MG63 (cell line): ENCODE data around the gene SV2C. TPM values are rescaled to one million over a fixed set of nuclear protein-coding genes. Genes with fewer than 3 reads are reported as not detected.
"Not testable (repeated sequence)": the region's sequence is repeated elsewhere in the genome, so short reads cannot be mapped to it uniquely, and the experiment has no call there.

Experiments used
- DNase-seq: peaks from one replicate; pipeline ENCODE4 v3.0.0-alpha.2; 2020
- H3K27me3 ChIP-seq: fragments of 250-450 bp; sonication (Bioruptor Pico); 2 replicates; pipeline ENCODE4 v1.5.1; 2020; ENCODE audit warnings: mild to moderate bottlenecking, moderate library complexity
- H3K36me3 ChIP-seq: fragments of 250-450 bp; sonication (Bioruptor Pico); 2 replicates; pipeline ENCODE4 v1.5.1; 2020; ENCODE audit warnings: mild to moderate bottlenecking, moderate library complexity
- H3K4me3 ChIP-seq: fragments of 250-450 bp; sonication (Bioruptor Pico); 2 replicates; pipeline ENCODE4 v1.5.1; 2020; ENCODE audit warnings: mild to moderate bottlenecking, moderate library complexity
- H3K9me3 ChIP-seq: fragments of 250-450 bp; sonication (Bioruptor Pico); 2 replicates; pipeline ENCODE4 v1.5.1; 2020; ENCODE audit warnings: mild to moderate bottlenecking, moderate library complexity
- total RNA-seq: library from RNA; depleted of rRNA; stranded (reverse); fragments of >200 nt; shearing (Covaris generic); gene quantifications from 2 replicates; pipeline ENCODE4 v1.2.3, GENCODE V29; 2014; ENCODE audit warnings: low replicate concordance

SV2C gene
- total RNA-seq, 1 experiment from 2014 or later, result not detected

- H3K27me3 ChIP-seq, H3K36me3 ChIP-seq, H3K4me3 ChIP-seq, H3K9me3 ChIP-seq, DNase-seq: not testable (repeated sequence)
These were observed 240.3 kb downstream of the SV2C start for GRCh38 chr5:76323494-76323893.

GRCh38 chr5:76325326-76325725 is 242.1 kb downstream of the SV2C start:
- Histone ChIP-seq H3K9me3 (no peaks in the 10 kb centered on the region), H3K36me3 (no peaks in the 10 kb centered on the region), H3K27me3 (peaks cover 3% of the 10 kb centered on the region; the same call in 1 of the 2 replicates), H3K4me3 (no peak overlapping the region)
- no peak for DNase-seq

GRCh38 chr5:76325876-76326491 is 242.8 kb downstream of the SV2C start:
- peaks cover 3% of the 10 kb centered on the region; the same call in 1 of the 2 replicates for H3K27me3 ChIP-seq
- DNase-seq, result no peak
- no peaks in the 10 kb centered on the region for H3K9me3 ChIP-seq
- no peaks in the 10 kb centered on the region for H3K36me3 ChIP-seq
- H3K4me3 ChIP-seq, result no peak overlapping the region

GRCh38 chr5:76326577-76327302 is 243.6 kb downstream of the SV2C start:
- no peaks in the 10 kb centered on the region for H3K9me3 ChIP-seq

GRCh38 chr5:76329346-76329745 is 246.2 kb downstream of the SV2C start:
- no peaks in the 10 kb centered on the region for H3K9me3 ChIP-seq
- no peak overlapping the region for H3K4me3 ChIP-seq
- DNase-seq, result no peak
- no peaks in the 10 kb centered on the region for H3K36me3 ChIP-seq
- H3K27me3 ChIP-seq, result peaks cover 7% of the 10 kb centered on the region; the same call in 1 of the 2 replicates

More at GRCh38 chr5:76326577-76327302, 243.6 kb downstream of the SV2C start:
- H3K27me3 ChIP-seq, result peaks cover 3% of the 10 kb centered on the region; the same call in 1 of the 2 replicates
- H3K36me3 ChIP-seq, result no peaks in the 10 kb centered on the region
- no peak overlapping the region for H3K4me3 ChIP-seq
- no peak for DNase-seq

- Histone ChIP-seq H3K4me3 (no peak overlapping the region), H3K9me3 (no peaks in the 10 kb centered on the region), H3K36me3 (no peaks in the 10 kb centered on the region), H3K27me3 (peaks cover 4% of the 10 kb centered on the region; the same call in 1 of the 2 replicates)
- no peak for DNase-seq
These were observed 247.9 kb downstream of the SV2C start for GRCh38 chr5:76331126-76331525.

- Histone ChIP-seq H3K36me3 (no peaks in the 10 kb centered on the region), H3K9me3 (no peaks in the 10 kb centered on the region), H3K27me3 (peaks cover 4% of the 10 kb centered on the region; the same call in 1 of the 2 replicates), H3K4me3 (no peak overlapping the region)
- no peak for DNase-seq
These were observed 248.9 kb downstream of the SV2C start for GRCh38 chr5:76332102-76332501.

- H3K9me3 ChIP-seq, result no peaks in the 10 kb centered on the region
These were observed 249.5 kb downstream of the SV2C start for GRCh38 chr5:76332611-76333205.

GRCh38 chr5:76333571-76333970 is 250.4 kb downstream of the SV2C start:
- Histone ChIP-seq H3K27me3 (peaks cover 4% of the 10 kb centered on the region; the same call in 1 of the 2 replicates), H3K36me3 (no peaks in the 10 kb centered on the region), H3K4me3 (no peak overlapping the region), H3K9me3 (no peaks in the 10 kb centered on the region)
- no peak for DNase-seq

More at GRCh38 chr5:76332611-76333205, 249.5 kb downstream of the SV2C start:
- peaks cover 4% of the 10 kb centered on the region; the same call in 1 of the 2 replicates for H3K27me3 ChIP-seq
- no peak for DNase-seq
- no peaks in the 10 kb centered on the region for H3K36me3 ChIP-seq
- H3K4me3 ChIP-seq, result no peak overlapping the region

GRCh38 chr5:76334574-76334973 is 251.4 kb downstream of the SV2C start:
- Histone ChIP-seq H3K27me3 (peaks cover 4% of the 10 kb centered on the region; the same call in 1 of the 2 replicates), H3K9me3 (no peaks in the 10 kb centered on the region)

GRCh38 chr5:76335451-76335850 is 252.3 kb downstream of the SV2C start:
- DNase-seq, H3K9me3 ChIP-seq, H3K36me3 ChIP-seq, H3K4me3 ChIP-seq, H3K27me3 ChIP-seq: not testable (repeated sequence)

More at GRCh38 chr5:76334574-76334973, 251.4 kb downstream of the SV2C start:
- H3K4me3 ChIP-seq, result no peak overlapping the region
- DNase-seq, result no peak
- no peaks in the 10 kb centered on the region for H3K36me3 ChIP-seq

GRCh38 chr5:76336253-76336809 is 253.1 kb downstream of the SV2C start:
- H3K27me3 ChIP-seq, H3K9me3 ChIP-seq, H3K36me3 ChIP-seq, H3K4me3 ChIP-seq, DNase-seq: not testable (repeated sequence)

- H3K4me3 ChIP-seq, result no peak overlapping the region
- H3K27me3 ChIP-seq, result no peaks in the 10 kb centered on the region
- peak; percentile 42 for DNase-seq
- no peaks in the 10 kb centered on the region for H3K9me3 ChIP-seq
- H3K36me3 ChIP-seq, result no peaks in the 10 kb centered on the region
These were observed 254.8 kb downstream of the SV2C start for GRCh38 chr5:76337953-76338451.

GRCh38 chr5:76339919-76340318 is 256.7 kb downstream of the SV2C start:
- H3K4me3 ChIP-seq, result no peak overlapping the region
- H3K36me3 ChIP-seq, result no peaks in the 10 kb centered on the region
- DNase-seq, result no peak
- no peaks in the 10 kb centered on the region for H3K27me3 ChIP-seq
- no peaks in the 10 kb centered on the region for H3K9me3 ChIP-seq

GRCh38 chr5:76341651-76342334 is 258.6 kb downstream of the SV2C start:
- no peaks in the 10 kb centered on the region for H3K9me3 ChIP-seq
- H3K27me3 ChIP-seq, result no peaks in the 10 kb centered on the region
- H3K36me3 ChIP-seq, result no peaks in the 10 kb centered on the region
- no peak for DNase-seq
- no peak overlapping the region for H3K4me3 ChIP-seq

GRCh38 chr5:76342474-76342873 is 259.3 kb downstream of the SV2C start:
- Histone ChIP-seq H3K9me3 (no peaks in the 10 kb centered on the region), H3K36me3 (no peaks in the 10 kb centered on the region), H3K27me3 (no peaks in the 10 kb centered on the region), H3K4me3 (no peak overlapping the region)
- DNase-seq, result no peak
